ENCODE results near the gene SETD3.

DNA sequence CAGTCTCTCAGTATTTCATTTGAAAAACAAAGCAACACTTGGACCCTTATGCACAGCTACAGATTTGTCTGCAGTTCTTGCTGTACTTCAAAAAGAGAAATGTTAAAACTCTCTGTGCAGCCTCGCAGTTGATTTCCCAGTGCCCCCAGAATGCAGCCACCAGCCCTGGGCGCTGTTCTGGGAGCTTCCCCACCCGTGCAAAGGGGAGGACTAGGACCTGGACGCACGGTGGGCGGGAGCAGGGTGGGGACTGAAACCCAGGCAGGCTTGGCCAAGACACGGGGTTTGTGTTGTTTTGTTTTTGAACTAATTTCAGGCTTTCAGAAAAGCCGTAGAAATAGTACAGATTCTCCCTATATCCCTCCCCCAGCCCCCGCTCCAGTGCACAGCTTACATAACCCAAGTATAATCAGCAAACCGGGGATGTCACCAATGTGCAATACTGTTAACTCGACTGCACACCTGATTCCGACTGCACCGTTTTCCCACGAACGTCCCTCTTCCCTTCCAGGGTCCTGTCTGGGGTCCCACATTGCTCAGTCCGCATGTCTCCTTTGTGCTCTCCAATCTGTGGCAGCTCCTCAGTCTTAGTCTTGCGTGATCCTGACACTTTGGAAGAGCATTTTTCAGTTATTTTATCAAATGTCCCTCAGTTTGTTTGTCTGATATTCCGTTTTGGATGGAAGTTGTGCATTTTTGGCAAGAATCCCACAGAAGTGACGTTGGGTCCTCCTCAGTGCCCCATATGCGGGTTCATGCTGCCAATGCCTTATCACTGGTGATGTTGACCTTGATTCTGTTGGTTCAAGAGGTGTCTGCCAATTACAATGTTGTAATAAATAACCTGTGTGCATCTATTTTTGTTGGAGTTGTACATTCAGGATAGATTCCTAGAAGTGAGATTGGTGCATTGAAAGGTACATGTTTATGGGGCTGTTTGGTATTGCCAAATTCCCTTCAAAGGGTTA, 95.9 kb downstream of the SETD3 start:
- TF ChIP-seq CTCF (IDR thresholded peaks at IDR 0.05) (no peak), ZFX (IDR thresholded peaks at IDR 0.05; ENCODE audit: borderline replicate concordance) (no peak)

All from 22Rv1 (cell line).